B cell (primary cell): Measurements from ENCODE around the gene UNC5B.

Source experiments
- CTCF ChIP-seq: fragments of 200-600 bp; IDR thresholded peaks from one replicate; pipeline ENCODE4 v1.8.0; 2022; ENCODE audit warnings: antibody characterized with exemption, mild to moderate bottlenecking
- EZH2 ChIP-seq: IDR thresholded peaks from 2 replicates; pipeline ENCODE4 v1.6.1; 2012; ENCODE audit warnings: borderline replicate concordance, low read depth, mild to moderate bottlenecking, moderate library complexity, low read length; ENCODE audit not compliant: insufficient read depth, poor library complexity, severe bottlenecking

DNA sequence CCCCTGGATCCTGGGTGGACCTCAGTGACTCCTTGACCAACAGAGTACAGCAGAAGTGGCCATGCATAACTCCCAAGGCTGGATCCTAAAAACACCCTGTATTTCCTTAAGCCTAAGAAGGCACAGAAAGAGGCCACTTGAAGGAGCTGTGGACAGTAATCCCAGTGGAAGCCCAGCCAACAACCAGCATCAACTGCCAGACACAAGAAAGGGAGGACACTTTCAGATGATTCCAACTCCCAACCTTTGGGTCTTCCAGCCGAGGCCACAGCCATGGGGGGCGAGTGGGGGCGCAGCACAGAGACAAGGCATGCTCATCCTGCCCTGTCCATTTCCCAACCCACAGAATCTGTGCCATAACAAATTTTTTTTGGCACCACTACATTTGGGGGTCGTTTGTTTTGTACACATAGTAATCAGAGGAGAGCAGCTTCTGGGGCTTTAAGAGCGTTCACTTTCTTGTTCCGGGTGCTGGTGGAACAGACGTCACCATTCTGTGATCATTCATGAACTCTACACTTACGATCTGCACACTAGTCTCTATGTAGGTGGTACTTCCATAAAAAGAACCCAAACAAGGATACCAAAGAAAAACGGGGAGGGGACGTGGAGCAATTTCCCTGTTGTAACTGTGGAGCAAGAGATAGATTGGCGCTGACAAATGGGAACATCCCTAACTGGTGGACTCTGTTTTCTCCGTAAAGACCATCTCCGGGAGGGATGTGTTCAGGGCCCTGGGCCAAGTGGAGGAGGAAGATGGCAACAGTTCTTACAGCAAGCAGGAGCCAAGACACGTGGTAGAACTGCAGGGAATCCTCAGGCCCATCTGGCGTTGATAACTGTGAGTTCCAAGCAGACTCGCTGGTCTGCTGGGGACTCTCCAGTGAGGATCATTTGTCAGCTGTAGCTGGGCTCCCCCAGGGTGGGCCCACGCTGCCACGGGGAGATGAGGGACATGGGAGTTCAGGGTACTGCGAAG, 100.7 kb downstream of the UNC5B start:
- TF ChIP-seq CTCF, result no peak
- no peak for TF ChIP-seq EZH2
